ENCODE results near the gene ACVR2B.

The ACVR2B gene

GRCh38 chr3:38533285-38533976 lies 79.7 kb downstream of the ACVR2B start:
- no peak for DNase-seq

- no peak for DNase-seq
Observed at GRCh38 chr3:38534180-38534579, 80.5 kb downstream of the ACVR2B start.

GRCh38 chr3:38534604-38535003 lies 80.9 kb downstream of the ACVR2B start:
- no peak for DNase-seq

- no peak for DNase-seq
Observed at GRCh38 chr3:38536671-38537070, 83.0 kb downstream of the ACVR2B start.

- no peak for DNase-seq
Observed at GRCh38 chr3:38538773-38539353, 85.2 kb downstream of the ACVR2B start.

- DNase-seq, result no peak
Observed at GRCh38 chr3:38541806-38542205, 88.1 kb downstream of the ACVR2B start.
